Measurements from ENCODE around the gene SH3PXD2A.

Gene SH3PXD2A

GRCh38 chr10:103582331-103583123 lies 272.8 kb downstream of the SH3PXD2A start:
- H3K9me3 ChIP-seq: no peaks in the 10 kb centered on the region
- H3K27ac ChIP-seq: no peak overlapping the region
- peaks cover 10 to 12% of the 10 kb centered on the region in 2 experiments for H3K4me1 ChIP-seq (ENCODE audit: control insufficient read depth in 1 of 2, insufficient read depth in 1 of 2, low read depth in 1 of 2, low read length in 1 of 2)
- TF ChIP-seq CTCF (IDR thresholded peaks at IDR 0.05): no peak
- no peaks in the 10 kb centered on the region for H3K36me3 ChIP-seq
- H3K4me3 ChIP-seq (ENCODE audit: low read depth in 1 of 2, low read length in 1 of 2): no peak overlapping the region
- peaks cover 38% of the 10 kb centered on the region for H3K27me3 ChIP-seq

GRCh38 chr10:103581499-103581898 lies 273.9 kb downstream of the SH3PXD2A start:
- H3K27me3 ChIP-seq: peaks cover 38% of the 10 kb centered on the region
- no peak for TF ChIP-seq CTCF (IDR thresholded peaks at IDR 0.05)

GRCh38 chr10:103580430-103580829 lies 274.9 kb downstream of the SH3PXD2A start:
- Histone ChIP-seq H3K27ac (no peak overlapping the region), H3K9me3 (no peaks in the 10 kb centered on the region), H3K36me3 (no peaks in the 10 kb centered on the region), H3K27me3 (peaks cover 38% of the 10 kb centered on the region), H3K4me3 (ENCODE audit: low read depth in 1 of 2, low read length in 1 of 2) (no peak overlapping the region), H3K4me1 (ENCODE audit: control insufficient read depth in 1 of 2, insufficient read depth in 1 of 2, low read depth in 1 of 2, low read length in 1 of 2) (peaks cover 10 to 12% of the 10 kb centered on the region in 2 experiments)
- TF ChIP-seq CTCF (IDR thresholded peaks at IDR 0.05): no peak

More at GRCh38 chr10:103581499-103581898, 273.9 kb downstream of the SH3PXD2A start:
- H3K4me3 ChIP-seq (ENCODE audit: low read depth in 1 of 2, low read length in 1 of 2): no peak overlapping the region
- H3K9me3 ChIP-seq: no peaks in the 10 kb centered on the region
- H3K27ac ChIP-seq: no peak overlapping the region
- H3K4me1 ChIP-seq (ENCODE audit: control insufficient read depth in 1 of 2, insufficient read depth in 1 of 2, low read depth in 1 of 2, low read length in 1 of 2): peaks cover 10 to 12% of the 10 kb centered on the region in 2 experiments
- H3K36me3 ChIP-seq: no peaks in the 10 kb centered on the region

GRCh38 chr10:103580011-103580410 lies 275.4 kb downstream of the SH3PXD2A start:
- peaks cover 8 to 10% of the 10 kb centered on the region in 2 experiments for H3K4me1 ChIP-seq (ENCODE audit: control insufficient read depth in 1 of 2, insufficient read depth in 1 of 2, low read depth in 1 of 2, low read length in 1 of 2)
- no peak overlapping the region for H3K27ac ChIP-seq
- no peak for TF ChIP-seq CTCF (IDR thresholded peaks at IDR 0.05)
- H3K27me3 ChIP-seq: peaks cover 34% of the 10 kb centered on the region
- no peak overlapping the region for H3K4me3 ChIP-seq (ENCODE audit: low read depth in 1 of 2, low read length in 1 of 2)
- H3K9me3 ChIP-seq: no peaks in the 10 kb centered on the region
- H3K36me3 ChIP-seq: no peaks in the 10 kb centered on the region

- Histone ChIP-seq H3K36me3 (no peaks in the 10 kb centered on the region), H3K27ac (no peak overlapping the region), H3K9me3 (no peaks in the 10 kb centered on the region), H3K27me3 (peaks cover 23% of the 10 kb centered on the region), H3K4me1 (ENCODE audit: control insufficient read depth in 1 of 2, insufficient read depth in 1 of 2, low read depth in 1 of 2, low read length in 1 of 2) (peaks cover 2 to 3% of the 10 kb centered on the region in 2 experiments), H3K4me3 (ENCODE audit: low read depth in 1 of 2, low read length in 1 of 2) (no peak overlapping the region)
- no peak for TF ChIP-seq CTCF (IDR thresholded peaks at IDR 0.05)
Observed at GRCh38 chr10:103578782-103579382, 276.5 kb downstream of the SH3PXD2A start.

Data from neutrophil (primary cell).